ENCODE data around the gene NCF4. TPM values are rescaled to one million over a fixed set of nuclear protein-coding genes. Genes with fewer than 3 reads are reported as not detected.

Gene NCF4
- total RNA-seq, 1 donor: not detected

Other genes with a start within 250 kb of the NCF4 start
- gene CACNG2, start 157.3 kb upstream of the NCF4 start, total RNA-seq (ENCODE audit: low replicate concordance): not detected in 2 replicates
- 17.6 and 29.1 TPM in 2 replicates for gene IFT27, start 84.9 kb upstream of the NCF4 start, total RNA-seq (ENCODE audit: low replicate concordance)
- not detected in 2 replicates for gene PVALB, start 44.0 kb upstream of the NCF4 start, total RNA-seq (ENCODE audit: low replicate concordance)
- gene CSF2RB, start 52.6 kb downstream of the NCF4 start, total RNA-seq (ENCODE audit: low replicate concordance): 0.81 and 0.98 TPM in 2 replicates
- 13.7 and 17.1 TPM in 2 replicates for gene TST, start 158.4 kb downstream of the NCF4 start, total RNA-seq (ENCODE audit: low replicate concordance)
- 31.9 and 48.9 TPM in 2 replicates for gene MPST, start 158.7 kb downstream of the NCF4 start, total RNA-seq (ENCODE audit: low replicate concordance)
- gene KCTD17, start 190.7 kb downstream of the NCF4 start, total RNA-seq (ENCODE audit: low replicate concordance): 25.2 and 25.6 TPM in 2 replicates
- gene TMPRSS6, start 248.7 kb downstream of the NCF4 start, total RNA-seq (ENCODE audit: low replicate concordance): not detected in 2 replicates

All from fibroblast of the aortic adventitia (primary cell).